Loucy (cell line): ENCODE measurements around the gene LRSAM1.

ENCODE experiments used
- CTCF ChIP-seq: fragments of 200-600 bp; sonication (generic); conservative IDR thresholded peaks from 2 replicates; pipeline ENCODE4 v1.5.1; 2014; ENCODE audit warnings: mild to moderate bottlenecking, antibody characterized with exemption, low read length
- EZH2phosphoT487 ChIP-seq: fragments of 200-600 bp; IDR thresholded peaks from 2 replicates; pipeline ENCODE4 v1.6.1; 2018; ENCODE audit warnings: antibody characterized with exemption, mild to moderate bottlenecking, moderate library complexity, borderline replicate concordance

DNA sequence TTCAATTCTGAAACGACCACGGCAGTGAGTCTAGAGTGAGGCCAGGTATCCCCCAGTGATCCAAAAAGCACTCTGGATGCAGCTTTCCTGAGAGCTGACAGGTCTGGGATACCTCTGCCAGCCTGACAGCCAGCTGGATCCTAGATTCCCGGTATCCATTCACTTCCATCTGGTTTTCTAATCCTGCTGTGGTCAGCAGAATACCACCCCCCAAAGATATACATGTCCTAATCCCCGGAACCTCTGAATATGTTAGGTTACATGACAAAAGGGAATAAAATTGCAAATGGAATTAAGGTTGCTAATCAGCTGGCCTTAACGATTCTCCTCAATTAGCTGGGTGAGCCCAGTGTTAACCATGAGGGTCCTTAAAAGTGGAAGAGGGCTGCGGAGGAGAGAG is 28.5 kb upstream of the LRSAM1 start:
- TF ChIP-seq CTCF = no peak
- TF ChIP-seq EZH2phosphoT487 = no peak
